HG02938 (cell line): ENCODE results near the gene SCAMP3.
A peak's percentile ranks its signal among the peaks of the same experiment; 100 is the strongest.
"Not testable (repeated sequence)": the region's sequence is repeated elsewhere in the genome, so short reads cannot be mapped to it uniquely, and the experiment has no call there.

Experiments used
- ATAC-seq: cut with Tn5 transposase; IDR thresholded peaks from one replicate; pipeline ENCODE4 v1.9.1; 2021; ENCODE audit warnings: mild to moderate bottlenecking, moderate library complexity; ENCODE audit not compliant: unreplicated experiment

Gene SCAMP3

DNA sequence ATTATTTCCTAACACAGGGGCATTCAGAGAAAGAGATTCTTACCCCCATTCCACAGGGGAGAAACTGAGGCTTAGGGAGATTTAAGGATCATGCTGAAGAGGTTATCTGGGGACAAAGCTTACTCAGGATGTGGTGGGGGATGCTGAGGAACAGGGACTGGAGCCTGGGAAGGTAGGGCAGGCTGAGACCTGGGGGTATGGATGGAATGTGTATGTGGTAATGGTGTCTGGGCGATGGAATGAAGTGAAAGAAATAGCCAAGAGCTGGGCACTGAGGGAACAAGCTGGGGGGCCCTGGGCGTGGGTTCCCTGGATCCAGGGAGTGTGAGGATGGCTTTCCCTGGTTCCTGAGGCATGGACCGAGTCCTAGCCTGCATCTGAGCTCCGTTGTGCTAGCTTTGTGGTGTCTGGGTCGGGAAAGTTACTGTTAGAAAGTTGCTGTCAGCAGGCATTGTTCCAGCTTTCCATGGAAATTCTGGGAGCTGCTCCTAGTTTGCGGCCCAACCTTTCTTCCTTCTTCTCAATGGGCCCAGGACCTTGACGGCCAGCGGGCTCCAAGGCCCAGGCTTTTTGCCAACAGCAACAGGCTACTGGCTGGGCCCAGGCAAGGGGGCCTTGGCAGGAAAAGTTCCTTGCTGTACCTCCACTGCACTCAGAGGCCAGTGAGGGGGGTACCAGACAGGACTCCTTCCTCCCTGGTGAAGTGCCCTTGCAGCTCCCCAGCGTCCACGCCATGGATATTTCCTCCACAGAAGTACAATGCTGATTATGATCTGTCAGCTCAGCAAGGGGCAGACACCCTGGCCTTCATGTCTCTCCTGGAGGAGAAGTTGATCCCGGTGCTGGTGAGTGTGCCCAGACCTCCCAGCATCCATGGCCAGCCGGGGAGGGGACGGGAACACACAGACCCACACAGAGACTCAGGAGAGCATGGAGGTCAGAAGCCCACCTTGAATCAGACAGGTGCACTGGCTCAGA is 29.9 kb downstream of the SCAMP3 start:
- not testable (repeated sequence) for ATAC-seq

DNA sequence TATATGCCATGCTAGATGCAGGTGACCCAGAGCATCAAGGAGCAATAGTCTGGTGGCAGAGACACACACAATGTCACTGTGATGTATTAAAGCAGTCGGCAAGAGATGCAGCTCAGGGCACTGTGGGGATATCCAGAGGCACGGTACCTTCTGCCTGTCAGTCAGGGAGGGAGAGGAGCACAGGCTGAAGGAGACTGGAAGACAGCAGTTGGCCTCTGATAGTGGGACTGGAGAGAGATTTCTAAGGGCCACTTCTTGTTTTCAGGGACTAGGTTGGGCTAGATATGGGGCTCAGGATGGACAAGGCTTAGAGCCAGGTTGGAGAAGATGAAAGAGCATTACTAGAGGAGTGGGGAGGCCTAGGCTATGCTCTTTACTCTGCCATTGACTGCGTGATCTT is 30.9 kb downstream of the SCAMP3 start:
- not testable (repeated sequence) for ATAC-seq

DNA sequence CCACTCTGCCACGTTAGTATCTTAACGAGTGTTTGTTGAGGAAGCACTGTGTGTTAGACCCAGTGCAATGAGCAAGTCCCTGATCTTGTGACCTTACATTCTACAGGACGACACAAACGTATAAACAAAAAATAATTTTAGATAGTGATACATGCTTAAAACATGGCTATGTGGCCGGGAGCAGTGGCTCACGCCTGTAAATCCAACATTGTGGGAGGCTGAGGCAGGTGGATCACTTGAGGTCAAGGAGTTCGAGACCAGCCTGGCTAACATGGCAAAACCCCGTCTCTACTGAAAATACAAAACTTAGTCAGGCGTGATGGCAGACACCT is 34.1 kb downstream of the SCAMP3 start:
- no peak for ATAC-seq

DNA sequence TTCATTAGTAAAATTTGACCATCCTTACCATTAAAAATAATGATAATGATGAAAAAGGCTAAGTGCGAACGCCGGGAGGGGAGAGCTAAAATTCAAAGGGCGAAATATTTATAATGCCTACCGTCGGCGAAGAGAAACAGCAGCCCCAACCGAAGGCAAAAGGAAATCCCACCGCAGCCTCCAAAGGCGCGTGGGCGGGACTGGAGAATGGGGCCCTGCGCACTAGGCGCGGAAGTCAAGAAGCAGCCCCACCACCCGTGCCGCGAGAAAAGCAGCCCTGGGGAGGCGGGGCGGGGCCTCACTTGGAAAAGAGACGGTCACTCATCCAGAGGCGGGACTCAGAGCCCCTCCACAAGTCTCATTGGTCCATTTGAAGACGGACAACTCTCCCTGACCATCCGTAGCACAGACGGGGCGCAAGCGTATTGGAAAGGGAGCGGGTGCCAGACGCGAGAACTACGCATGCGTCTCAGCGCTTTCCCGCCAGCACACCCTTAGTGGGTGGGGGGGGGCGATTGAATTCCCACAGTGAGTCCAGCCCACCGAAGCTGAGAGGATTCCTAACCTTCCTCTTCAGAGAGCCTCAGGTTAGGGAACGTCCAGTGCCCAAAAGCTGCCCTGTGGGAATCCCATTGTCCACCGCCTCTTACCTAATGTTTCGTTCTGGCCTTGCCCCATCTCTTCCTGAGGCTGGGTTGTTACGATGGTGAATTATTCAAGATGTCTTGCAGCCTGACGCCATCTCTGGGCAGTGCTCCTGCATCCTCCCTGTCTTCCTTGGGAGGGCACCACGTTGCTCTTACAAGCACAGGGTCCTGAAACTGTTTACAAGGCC is 34.7 kb downstream of the SCAMP3 start:
- ATAC-seq: peak; percentile 89

DNA sequence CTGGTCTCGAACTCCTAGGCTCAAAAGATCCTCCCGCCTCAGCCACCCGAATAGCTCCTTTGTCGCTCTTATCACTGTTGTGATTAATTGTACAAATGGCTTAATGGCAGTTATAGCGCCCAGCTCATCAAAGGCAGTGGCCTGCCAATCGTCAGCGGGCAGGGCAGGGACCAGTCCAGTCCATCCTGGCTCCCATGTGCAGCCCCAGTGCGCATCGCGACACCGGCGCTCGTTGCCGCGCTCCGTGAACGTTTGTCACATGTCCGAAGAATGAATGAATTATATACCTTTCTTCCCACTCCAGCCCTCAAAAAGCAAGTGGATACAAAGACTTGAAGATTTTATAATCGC is 35.3 kb downstream of the SCAMP3 start:
- no peak for ATAC-seq

DNA sequence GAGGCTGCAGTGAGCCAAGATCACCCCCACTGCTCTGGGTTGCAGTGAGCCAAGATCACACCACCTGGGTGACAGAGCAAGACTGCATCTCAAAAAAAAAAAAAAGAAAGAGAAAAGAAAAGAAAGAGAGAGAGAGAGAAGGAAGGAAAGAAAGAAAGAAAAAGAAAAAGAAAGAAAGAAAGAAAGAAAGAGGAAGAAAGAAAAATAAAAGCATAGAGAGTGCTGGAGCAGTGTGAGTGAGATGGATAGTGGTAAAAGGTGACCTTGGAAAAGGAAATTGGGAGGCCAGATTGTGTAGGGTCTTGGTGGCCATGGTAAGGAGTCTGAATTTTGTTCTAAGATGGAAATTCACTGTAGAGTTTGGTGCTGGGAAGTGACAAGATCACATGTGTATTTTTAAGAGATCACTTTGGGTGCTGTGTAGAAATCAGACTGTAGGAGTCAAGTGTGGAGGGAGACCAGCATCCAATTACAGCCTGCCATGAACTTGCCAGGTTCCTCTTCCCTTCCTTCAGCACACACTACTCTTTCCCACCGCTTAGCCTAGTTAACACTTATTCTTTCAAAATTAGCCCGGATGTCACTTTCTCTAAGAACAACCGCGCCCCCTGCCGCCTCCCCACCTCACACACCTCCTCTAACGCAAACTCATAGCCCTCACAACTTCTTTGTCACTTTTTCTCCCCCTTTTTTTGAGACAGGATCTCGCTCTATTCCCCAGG is 35.8 kb downstream of the SCAMP3 start:
- no peak for ATAC-seq

DNA sequence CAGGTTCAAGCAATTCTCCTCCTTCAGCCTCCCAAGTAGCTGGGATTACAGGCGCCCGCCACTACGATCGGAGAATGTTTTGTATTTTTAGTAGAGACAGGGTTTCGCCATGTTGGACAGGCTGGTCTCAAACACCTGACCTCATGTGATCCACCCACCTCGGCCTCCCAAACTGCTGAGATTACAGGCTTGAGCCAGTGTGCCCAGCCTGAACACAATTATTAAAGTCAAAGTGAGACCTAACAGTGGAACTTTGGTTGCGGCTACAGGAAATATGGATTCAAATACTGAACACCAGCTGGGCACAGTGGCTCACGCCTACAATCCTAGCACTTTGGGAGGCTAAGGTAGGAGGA is 36.8 kb downstream of the SCAMP3 start:
- ATAC-seq: not testable (repeated sequence)

DNA sequence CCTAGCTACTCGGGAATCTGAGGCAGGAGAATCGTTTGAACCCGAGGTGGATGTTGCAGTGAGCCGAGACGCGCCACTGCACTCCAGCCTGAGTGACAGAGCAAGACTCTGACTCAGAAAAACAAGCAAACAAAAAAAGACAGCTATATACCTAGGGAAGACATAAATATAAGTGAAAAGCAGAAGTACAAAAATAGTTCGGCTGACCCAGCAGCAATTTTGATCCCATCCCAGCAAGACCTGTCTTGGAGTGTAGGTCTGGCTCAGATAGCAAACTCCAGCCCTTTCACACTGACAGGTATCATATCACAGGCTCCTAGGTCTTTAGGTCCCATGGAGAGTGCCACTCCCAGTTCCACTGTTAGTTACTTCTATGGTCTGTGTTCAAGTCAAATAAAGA is 39.1 kb downstream of the SCAMP3 start:
- ATAC-seq: no peak

DNA sequence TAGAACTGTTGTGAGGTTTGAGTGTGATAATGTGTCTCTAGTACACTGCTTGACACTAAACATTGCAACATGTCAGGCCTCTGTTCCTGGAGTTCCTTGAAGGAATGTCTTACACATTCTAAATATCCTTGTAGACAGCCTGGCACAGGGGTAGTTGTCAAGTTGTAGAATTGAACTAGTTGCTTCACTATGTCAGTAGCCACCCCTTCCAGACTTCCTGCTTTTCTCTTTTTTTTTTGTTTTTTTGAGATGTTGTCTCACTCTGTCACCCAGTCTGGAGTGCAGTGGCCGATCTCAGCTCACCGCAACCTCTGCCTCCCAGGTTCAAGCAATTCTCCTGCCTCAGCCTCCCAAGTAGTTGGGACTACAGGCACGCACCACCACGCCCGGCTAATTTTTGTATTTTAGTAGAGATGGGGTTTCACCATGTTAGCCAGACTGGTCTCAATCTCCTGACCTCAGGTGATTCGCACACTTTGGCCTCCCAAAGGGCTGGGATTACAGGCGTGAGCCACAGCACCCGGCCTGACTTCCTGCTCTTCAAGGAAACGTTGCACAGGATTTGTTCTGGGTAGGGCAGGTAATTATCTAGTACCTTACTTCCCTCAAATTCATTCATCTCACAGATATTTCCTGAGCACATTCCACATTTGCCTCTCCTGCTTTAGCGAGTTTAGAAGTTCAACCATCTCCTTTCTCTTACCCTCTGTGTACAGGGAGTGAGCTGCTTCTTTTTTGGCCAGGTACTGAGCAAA is 41.8 kb downstream of the SCAMP3 start:
- ATAC-seq: not testable (repeated sequence)

DNA sequence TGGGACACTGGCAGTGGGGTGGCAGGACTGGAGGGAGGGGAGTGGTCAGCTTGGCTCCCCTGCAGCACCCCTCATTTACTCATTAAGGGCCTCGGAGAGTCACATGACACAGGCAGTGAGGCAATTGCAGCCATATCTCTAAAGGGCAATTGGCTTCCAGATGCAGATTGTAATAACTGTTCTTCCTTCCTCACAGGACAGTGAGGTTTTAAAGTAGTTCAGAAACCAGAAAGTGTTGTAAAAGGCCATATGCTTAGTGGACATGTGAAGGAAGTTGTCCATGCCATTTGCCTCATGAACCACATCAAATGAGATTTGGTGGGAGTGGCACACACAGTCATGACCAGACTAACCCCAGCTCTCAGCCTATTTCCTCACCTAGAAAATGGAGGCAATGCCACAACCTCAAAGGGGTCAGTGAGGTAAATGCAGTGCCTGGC is 42.5 kb downstream of the SCAMP3 start:
- no peak for ATAC-seq

DNA sequence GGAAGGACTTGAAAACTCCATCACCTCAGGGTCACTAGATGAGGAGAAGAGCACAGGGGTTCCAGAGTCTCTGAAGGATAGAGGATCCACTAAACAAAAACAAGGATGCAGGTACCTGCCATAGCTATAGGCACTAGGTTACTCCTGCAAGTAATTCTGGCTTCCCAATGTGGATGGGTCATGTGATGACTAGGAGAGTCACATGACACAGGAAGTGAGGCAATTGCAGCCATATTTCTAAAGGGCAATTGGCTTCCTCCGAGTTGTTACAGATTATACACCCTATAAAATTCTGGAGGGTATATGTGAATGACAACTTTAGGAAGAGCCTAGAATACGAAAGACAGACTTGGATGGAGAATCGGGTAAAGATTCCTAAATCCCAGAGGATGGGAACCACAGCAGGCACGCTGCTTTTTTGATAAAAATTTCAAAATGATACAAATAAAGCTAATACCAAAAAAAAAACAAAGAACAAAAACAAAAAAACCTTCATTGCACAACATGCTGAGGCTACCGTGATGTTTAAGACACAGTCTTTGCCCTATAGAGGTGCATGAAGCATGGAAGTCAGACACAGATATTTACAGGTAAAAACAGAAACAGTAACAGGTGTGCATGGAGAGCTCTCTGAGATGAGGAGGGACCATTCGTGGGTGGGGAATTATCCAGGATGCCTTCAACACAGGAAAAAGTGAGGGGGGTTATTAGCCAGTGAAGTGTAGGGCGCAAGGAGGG is 43.1 kb downstream of the SCAMP3 start:
- ATAC-seq: no peak

DNA sequence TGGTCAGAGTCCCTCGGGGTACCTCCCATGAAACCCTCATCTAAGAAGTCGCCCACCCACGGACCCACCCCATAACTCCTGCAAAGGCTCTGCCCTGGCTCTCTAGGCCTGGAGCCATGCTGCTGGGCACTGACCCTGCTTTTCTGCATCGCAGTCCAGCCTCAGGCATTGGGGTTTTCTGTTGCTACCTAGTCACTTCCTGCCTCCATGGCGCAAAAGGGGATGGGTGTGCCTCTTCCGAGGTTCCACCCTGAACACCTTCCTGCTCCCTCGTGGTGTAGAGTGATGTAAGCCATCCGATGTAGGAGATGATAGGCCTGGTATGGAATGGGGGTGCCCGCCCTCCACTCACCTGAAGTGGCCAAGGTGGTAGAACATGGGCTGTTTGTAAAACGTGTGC is 47.5 kb downstream of the SCAMP3 start:
- ATAC-seq: not testable (repeated sequence)

DNA sequence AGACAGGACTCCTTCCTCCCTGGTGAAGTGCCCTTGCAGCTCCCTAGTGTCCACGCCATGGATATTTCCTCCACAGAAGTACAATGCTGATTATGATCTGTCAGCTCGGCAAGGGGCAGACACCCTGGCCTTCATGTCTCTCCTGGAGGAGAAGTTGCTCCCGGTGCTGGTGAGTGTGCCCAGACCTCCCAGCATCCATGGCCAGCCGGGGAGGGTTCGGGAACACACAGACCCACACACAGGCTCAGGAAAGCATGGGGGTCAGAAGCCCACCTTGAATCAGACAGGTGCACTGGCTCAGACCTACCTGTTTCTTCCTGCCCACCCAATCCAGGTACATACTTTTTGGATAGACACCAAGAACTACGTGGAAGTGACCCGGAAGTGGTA is 50.1 kb downstream of the SCAMP3 start:
- ATAC-seq: not testable (repeated sequence)

DNA sequence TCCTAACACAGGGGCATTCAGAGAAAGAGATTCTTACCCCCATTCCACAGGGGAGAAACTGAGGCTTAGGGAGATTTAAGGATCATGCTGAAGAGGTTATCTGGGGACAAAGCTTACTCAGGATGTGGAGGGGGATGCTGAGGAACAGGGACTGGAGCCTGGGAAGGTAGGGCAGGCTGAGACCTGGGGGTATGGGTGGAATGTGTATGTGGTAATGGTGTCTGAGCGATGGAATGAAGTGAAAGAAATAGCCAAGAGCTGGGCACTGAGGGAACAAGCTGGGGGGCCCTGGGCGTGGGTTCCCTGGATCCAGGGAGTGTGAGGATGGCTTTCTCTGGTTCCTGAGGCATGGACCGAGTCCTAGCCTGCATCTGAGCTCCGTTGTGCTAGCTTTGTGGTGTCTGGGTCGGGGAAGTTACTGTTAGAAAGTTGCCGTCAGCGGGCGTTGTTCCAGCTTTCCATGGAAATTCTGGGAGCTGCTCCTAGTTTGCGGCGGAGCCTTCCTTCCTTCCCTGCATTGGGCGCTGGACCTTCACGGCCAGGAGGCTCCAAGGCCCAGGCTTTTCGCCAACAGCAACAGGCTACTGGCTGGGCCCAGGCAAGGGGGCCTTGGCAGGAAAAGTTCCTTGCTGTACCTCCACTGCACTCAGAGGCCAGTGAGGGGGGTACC is 50.6 kb downstream of the SCAMP3 start:
- ATAC-seq: not testable (repeated sequence)

DNA sequence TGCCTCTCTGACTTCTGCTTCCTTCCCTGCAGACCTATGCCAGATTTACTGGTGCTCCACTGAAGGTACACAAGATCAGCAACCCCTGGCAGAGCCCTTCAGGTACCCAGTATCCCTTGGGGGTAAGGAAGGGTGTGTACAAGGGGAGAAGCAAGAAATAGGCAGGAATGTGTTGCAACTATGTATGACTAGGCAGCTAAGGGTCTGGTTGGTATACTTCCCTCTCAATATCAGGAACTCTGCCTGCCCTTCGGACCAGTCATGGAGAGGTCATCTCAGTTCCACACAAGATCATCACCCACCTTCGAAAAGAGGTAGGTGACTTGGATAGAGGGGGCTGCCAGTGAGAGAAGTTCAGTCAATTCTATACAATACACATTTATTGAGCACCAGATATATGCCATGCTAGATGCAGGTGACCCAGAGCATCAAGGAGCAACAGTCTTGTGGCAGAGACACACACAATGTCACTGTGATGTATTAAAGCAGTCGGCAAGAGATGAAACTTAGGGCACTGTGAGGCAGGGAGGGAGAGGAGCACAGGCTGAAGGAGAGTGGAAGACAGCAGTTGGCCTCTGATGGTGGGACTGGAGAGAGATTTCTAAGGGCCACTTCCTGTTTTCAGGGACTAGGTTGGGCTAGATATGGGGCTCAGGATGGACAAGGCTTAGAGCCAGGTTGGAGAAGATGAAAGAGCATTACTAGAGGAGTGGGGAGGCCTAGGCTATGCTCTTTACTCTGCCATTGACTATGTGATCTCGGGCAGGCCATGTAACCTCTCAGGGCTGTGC is 51.7 kb downstream of the SCAMP3 start:
- ATAC-seq: no peak

DNA sequence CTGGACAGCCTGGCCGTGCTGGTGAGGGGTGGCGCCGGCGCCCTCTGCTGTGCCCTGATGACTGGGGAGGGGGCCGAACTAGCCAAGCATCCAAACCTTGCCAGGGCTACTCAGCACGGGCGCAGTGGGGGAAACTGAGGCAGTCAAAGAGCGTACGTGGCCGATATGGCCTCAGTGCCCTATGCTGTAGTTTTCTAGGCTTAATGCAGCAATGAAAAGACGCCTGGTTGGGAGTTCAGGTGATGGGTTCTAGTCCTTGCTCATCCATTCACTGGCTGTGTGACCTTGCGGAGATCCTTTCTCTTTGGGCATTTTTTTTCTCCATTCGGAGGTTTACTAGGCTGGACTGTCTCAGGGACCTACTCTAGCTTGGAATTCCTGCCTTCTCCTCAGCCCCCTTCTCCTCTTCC is 52.8 kb downstream of the SCAMP3 start:
- ATAC-seq: no peak

DNA sequence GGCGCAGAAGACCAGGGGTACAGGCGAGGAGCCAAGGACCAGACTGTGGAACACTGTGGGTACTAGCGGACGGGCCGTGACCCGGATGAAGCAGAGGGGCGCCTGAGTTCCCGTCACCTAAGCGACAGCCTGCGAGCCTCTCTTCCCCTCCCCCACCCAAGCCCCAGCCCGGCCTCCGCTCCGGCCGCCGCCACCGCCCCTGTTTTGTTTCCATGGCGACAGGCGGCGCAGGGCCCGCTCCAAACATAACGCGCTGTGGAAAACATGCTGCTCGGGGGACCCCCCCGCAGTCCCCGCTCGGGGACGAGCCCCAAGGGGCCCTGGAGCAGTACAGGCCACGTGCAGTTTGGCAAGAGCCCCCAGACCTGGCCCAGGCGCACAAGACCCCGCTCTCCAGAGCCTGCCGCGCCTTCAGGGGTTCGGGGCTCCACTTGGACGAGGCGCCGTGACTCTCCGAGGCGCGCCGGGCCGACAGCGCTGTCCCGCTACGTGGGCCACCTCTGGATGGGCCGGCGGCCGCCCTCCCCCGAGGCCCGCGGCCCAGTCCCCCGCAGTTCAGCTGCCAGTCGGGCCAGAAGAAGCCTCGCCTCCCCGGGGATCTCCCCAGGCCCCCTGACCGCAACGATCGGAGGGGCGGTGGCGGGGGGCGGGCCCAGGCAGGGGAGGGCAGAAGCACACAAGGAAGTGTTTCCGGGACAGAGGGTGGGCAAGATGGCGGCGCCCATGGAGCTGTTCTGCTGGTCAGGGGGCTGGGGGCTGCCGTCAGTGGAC is 53.4 kb downstream of the SCAMP3 start, which contains the start of gene MTX1:
TSS of gene MTX1 (plus strand) at position 155 of the 771 bp plus-strand sequence. CDS start at position 265, 110 bp downstream.
- ATAC-seq: peak; percentile 69
